Dermis blood vessel endothelial cell (primary cell): ENCODE data around the gene STIMATE. TPM values are rescaled to one million over a fixed set of nuclear protein-coding genes. Genes with fewer than 3 reads are reported as not detected.

ENCODE experiments used
- DNase-seq: peaks from one replicate; pipeline ENCODE4 v3.0.0; 2010
- total RNA-seq: library from RNA; depleted of rRNA; stranded (reverse); fragments of >200 nt; gene quantifications from 2 replicates; pipeline ENCODE4 v1.2.3, GENCODE V29; 2014

The STIMATE gene
- total RNA-seq, 1 donor from 2014 or later: 17.0 TPM

DNA sequence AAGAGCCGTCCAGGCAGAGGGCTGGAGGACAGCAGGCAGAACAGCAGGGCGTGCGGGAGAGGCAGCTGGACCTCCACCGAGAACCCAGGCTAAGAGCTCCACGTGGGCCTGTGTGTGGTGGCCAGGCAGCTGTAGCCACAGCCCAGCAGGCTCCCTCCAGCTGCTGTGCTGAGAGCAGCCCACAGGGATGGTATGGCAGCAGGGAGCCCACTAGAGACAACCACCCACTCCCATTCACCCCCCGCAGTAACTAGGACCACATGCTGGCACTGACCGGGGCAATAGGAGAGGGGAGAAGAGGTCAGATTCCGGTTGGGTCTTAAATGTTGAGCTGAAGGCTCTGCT is 37.0 kb downstream of the STIMATE start:
- no peak for DNase-seq

DNA sequence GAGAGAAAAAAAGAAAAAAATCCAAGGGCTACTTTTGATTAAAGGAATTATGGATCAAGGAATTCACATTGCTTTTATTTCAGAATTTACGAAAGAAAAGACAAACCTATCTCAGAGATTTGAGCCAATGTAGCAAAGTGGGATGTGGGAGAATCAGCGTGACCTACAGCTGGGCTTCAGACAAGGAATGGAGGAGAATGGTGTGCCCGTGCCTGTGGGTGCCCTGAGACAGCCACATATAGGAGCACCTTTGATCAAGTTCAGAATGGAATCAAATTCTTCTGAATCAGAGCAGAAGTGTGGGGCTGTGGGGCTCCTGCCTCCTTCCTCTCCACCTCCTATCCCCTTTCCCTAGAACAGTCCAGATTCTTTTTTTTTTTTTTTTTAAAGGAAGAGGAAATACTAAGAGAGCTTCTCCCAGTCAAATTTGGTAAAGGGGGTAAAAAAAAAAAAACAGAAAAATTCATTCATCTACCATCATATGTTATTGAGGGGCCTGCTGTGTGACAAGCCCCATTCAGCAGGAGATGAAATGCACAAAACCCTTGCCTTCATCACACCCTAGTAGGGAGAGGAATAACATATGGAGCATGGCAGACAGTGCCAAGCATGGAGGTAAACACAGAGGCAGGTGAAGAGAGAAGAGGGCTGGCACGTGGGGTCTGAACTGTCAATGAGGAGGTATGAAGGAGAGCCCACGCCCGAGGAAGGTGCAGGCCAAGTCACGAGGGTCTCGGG is 37.5 kb downstream of the STIMATE start:
- DNase-seq: no peak

- no peak for DNase-seq
These were observed 39.5 kb downstream of the STIMATE start for GRCh38 chr3:52857864-52858263.

DNA sequence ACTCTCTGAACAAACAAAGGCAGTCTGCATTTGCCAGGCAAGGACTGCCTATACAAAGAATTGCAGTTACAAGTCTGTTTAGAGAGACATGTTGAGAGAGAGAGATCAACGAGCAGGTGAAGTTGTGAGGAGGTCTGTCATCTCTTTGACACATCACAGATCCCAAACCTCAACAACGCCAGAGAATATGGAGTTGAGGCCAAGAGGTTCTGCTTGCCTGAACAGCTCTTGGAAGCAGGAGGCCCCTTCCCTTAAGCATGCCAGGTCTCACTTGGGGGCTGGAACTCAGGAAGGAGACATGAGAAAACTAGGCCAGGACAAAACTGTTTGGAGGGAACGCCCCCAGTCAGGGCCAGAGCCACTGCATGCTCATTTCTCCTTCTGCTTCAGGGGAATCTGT is 40.2 kb downstream of the STIMATE start:
- DNase-seq: no peak

GRCh38 chr3:52856666-52857065 is 40.7 kb downstream of the STIMATE start:
- no peak for DNase-seq

GRCh38 chr3:52854013-52854412 is 43.3 kb downstream of the STIMATE start:
- no peak for DNase-seq

- DNase-seq: no peak
These were observed 44.9 kb downstream of the STIMATE start for GRCh38 chr3:52852419-52852818.

DNA sequence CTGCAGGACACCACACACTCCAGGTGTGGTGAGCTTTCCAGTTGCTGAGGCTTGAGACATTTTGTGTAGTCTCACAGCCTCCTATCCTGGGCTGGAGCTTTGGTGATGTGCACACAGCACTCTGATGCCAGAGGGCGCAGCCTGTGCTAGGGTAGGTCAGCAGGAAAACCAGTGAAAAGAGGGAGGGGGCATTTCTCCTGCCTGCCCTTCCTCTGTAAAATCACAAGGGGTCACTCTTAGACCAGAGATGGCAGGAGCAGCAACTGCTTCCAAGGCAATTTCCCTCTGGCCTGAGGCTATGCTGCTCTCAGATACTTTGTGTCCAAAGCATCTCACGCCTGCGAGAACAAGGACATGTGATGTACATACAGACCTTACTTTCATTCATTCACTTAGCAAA is 46.0 kb downstream of the STIMATE start:
- DNase-seq: peak; percentile 65

- no peak for DNase-seq
These were observed 47.7 kb downstream of the STIMATE start for GRCh38 chr3:52849656-52850055.

DNA sequence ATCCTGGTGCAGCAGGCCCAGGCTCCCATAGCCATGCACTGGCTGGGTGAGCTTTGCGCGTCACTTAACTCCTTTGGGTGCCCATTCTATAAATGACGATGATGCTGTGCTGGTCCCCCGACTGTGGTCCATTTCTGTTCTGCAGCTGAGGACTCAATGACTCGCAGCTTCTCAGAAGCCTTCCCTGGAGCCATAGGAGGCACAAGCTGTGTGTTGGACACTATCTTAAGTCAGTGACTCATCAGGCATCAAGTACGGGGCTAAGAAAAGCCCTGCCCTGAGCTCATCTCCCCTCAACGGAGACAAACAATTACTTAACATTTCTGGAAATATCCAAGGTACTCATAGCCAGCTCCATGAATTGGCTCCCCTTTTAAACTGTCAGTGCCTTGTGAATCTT is 48.7 kb downstream of the STIMATE start:
- peak; percentile 14 for DNase-seq

GRCh38 chr3:52847726-52848125 is 49.6 kb downstream of the STIMATE start:
- DNase-seq: no peak

GRCh38 chr3:52847241-52847640 is 50.1 kb downstream of the STIMATE start:
- DNase-seq: no peak

DNA sequence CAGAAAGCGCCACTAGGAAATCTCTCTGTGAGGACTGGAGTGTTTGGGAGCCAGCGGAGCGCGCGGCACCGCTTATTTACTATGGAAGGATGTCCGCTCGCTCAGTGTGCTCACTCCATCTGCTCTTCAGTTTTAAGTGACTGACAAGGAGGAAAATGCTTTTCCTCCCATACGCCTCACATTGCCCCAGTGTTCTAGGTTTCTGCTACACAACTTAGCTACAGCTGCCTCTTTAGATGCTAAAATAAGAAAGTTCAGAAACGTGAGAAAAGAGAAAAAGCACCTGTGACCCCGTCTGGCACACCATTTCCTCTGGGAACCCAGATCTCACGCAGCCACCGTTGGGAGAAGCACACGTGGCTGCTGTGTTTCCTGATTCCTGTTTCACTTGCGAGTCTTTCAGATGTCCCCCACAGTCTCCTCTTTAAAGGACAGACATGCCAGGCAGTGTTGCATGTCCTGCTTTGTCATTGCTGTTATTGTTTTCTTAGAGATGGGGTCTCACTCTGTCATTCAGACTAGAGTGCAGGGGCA is 50.8 kb downstream of the STIMATE start:
- DNase-seq: peak; percentile 20

DNA sequence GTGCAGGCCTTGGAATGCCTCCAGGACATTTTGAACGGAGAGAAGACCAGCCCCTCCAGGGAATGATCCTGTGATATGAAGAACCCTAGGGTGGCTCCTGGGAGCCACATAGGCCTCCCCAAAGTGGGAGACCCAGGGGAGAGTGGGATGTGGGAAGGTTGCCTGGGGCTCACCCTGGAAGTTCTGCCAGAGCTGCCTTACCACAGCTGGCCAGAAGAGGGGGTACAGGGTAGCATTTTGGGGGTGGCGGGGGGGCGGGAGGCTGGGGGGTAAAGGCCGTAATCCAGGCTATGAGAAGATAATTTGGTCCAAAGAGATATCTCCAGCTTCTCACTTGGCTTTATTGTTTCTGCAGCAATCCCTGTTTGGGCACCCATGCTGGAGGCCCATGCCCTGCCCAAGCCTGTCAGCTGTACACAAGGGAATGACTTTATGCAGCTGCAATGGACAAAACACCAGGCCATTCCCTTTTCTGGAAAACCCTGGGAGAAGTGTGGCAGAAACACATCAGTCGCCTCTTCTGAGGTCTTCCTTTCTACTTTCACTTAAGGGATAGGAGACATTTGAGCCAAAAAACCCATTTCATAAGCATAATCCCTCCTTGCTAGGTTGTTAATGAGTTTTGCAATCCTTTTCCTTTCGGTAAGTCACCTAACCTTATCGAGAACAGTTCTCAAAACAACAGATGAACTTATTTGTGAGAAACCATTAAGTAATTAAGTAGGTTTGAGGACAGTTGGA is 51.5 kb downstream of the STIMATE start:
- peak; percentile 32 for DNase-seq

DNA sequence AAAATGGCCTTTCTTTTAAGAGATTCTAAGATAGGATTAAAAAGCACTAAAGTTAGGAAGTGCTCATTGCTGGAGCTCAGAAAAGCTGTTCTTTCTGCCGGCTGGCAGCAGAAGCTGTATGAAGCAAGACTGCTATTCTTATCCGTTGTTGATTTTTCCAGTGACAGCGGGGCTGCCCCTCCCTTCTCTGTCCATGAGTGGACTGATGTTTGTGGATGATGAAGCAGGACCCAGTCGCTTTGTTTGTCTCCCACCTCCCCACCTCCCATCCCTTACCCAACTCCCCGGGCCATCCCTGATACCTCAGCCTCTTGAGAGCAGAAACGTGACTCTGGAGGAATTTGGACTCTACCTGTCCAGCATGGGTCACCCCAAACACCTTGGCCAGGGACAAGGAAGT is 52.2 kb downstream of the STIMATE start:
- peak; percentile 15 for DNase-seq

GRCh38 chr3:52844290-52844975 is 52.9 kb downstream of the STIMATE start:
- no peak for DNase-seq

DNA sequence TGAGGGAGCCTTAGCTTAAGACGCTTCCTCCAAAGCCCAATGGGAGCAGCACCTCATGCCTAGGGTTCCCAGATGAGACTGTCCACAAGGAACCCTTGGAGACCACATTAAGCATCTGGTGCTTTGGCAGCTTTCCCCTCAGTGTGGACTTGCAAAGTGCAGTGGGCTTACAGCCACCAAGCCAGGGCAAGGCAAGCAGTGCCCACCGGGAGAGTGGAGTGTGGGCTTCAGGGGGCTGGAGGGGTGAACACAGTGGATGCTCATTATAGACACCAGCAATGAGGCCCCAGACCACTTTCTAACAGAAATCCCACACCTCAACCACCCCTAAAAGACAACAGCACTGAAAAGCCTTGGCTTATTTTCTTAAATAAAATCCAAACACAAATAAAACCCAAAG is 53.5 kb downstream of the STIMATE start:
- DNase-seq: no peak

DNA sequence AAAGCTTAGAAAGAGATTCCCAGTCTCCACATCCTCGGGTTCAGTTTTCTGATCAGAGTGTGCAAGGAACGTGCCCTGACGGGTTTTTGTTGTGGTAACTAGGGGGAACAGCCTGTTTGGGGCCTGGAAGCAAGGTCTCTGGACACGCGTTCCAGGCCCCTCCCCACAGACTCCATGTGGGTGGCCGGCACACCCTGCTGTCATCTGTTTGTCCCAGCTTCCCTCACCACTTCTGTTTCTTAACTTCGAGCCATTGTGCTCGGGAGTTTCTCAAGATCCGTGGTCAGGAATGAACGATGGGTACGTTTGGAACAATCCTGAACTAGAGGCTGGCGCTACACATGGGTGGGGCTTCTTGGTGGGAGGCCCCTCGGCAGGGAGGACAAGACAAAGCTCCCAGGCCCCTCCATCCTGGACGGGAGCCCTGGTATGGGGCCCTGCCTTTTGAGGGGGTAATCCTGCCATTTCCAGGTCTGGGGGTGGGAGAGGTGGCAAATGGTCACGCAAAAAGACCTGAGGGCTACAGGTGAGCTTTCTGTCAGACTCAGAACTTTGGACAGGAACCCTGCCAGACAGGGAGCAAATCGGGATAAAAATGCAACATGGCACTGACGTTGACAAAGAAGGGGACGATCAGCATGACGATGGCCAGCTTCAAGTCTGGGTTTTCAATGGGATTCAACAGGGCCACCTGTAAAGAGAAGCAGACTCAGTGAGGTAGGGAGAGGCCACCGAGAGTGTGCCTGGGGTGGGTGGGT is 54.1 kb downstream of the STIMATE start:
- no peak for DNase-seq

GRCh38 chr3:52842424-52842823 is 54.9 kb downstream of the STIMATE start:
- DNase-seq: no peak

- no peak for DNase-seq
These were observed 55.4 kb downstream of the STIMATE start for GRCh38 chr3:52841981-52842340.

DNA sequence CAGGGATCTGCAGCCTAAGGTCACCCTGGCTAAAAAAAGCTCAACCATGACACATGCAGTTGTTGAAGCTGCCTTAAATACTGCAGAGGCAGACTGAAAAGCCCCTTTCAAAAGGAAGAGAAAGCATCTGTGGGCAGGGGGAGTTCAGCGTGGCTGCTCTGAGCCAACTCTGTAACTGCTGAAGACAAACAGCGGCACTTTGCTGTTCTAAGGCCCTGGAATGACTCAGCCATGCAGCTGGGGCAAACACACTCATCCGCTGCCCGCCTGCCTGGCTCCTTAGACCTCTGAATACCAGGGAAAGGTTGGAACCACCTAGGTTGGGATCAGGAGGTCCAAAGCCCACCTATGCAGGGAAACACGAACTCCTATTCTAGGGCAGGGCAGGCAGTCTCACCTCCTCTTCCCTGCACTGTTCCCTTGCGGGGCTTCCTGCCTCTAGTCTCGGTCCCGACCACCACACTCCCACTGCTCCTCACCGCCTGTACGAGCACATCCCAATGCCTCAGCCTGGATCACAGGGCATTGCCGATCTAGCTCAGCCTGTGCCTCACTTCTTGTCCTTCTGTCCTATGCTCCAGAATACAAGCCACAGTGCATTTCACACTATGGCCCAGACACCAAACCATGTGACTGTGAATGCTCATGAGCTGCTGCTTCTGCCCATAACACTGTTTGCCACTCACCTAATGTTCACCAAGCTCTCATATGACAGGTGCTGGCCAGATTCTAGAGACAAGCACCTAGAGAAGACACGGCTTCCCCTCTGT is 56.0 kb downstream of the STIMATE start:
- no peak for DNase-seq
